HepG2 (cell line): Measurements from ENCODE around the gene NCS1.

Source experiments
- ARID2 ChIP-seq: sonication (generic); formaldehyde crosslinking; IDR thresholded peaks from 2 replicates; pipeline ENCODE4 v1.8.1; 2022; ENCODE audit warnings: mild to moderate bottlenecking, missing genetic modification reagents, borderline replicate concordance
- ELF1 ChIP-seq: sonication (generic); formaldehyde crosslinking; IDR thresholded peaks from 2 replicates; pipeline ENCODE4 v1.4.0; 2020; ENCODE audit warnings: missing genetic modification reagents
- PCBP2 ChIP-seq: fragments of 200-400 bp; formaldehyde crosslinking; optimal IDR thresholded peaks from 2 replicates; pipeline ENCODE3; 2018; ENCODE audit warnings: low read length, low read depth; ENCODE audit not compliant: poor library complexity, severe bottlenecking

DNA sequence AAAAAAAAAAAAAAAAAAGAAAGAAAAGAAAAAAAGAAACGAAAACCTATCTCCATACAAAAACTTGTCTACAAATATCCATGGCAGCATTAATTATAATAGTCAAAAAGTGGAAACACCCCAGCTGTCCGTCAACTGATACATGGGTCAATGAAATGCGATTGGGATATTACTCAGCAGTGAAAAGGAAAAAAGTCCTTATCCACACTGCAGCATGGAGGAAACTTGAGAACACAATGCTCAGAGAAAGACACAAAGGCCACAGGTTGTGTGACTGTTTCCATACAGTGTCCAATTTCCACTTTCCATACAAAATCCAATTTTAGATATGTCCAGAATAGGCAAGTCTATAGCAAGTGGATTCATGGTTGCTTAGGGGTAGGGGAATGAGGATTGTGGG is 24.3 kb upstream of the NCS1 start:
- TF ChIP-seq PCBP2 (no peak), ELF1 (CRISPR knock-in tag) (no peak), ARID2 (CRISPR knock-in tag) (no peak)
